ENCODE measurements around the gene TSPAN18.

Gene TSPAN18

DNA sequence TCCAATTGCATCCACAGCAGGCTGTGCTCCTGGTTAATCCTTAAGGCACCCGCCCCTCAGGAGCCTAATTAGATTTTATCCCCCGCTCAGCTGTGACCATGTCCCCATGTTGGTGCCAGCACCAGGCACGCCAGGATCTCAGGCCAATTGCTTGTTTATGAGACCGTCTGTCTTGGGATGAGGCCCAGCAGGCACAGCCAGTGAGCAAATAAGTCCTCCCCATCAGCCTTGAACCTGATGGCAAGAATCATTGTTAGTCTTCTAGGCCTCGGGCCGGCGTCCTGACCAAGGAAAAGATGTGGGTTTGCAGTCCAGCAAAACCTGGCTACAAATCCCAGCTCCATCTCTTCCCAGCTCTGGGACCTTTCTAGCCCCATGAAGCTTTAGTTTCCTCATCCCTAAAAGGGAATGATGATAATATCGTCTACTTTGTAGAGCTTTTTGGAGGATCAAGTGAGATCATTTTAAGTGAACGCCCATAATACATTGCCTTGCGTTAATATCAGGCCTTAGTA is 166.6 kb downstream of the TSPAN18 start:
- Histone ChIP-seq H3K27me3 (replicated peaks; ENCODE audit: control insufficient read depth, insufficient read depth, low read length, poor library complexity, severe bottlenecking) (no peaks in the 10 kb centered on the region), H3K4me1 (ENCODE audit: control insufficient read depth, insufficient read depth, low read length, poor library complexity, severe bottlenecking) (no peaks in the 10 kb centered on the region), H3K9me3 (ENCODE audit: control insufficient read depth, low read length) (no peaks in the 10 kb centered on the region), H3K36me3 (ENCODE audit: control insufficient read depth, insufficient read depth, low read length) (peaks cover 10% of the 10 kb centered on the region), H3K27ac (ENCODE audit: insufficient read depth, low read length, poor library complexity, severe bottlenecking) (no peak overlapping the region), H3K4me3 (ENCODE audit: insufficient read depth, low read depth, low read length, poor library complexity, severe bottlenecking) (no peak overlapping the region)
- no peak for DNase-seq

DNA sequence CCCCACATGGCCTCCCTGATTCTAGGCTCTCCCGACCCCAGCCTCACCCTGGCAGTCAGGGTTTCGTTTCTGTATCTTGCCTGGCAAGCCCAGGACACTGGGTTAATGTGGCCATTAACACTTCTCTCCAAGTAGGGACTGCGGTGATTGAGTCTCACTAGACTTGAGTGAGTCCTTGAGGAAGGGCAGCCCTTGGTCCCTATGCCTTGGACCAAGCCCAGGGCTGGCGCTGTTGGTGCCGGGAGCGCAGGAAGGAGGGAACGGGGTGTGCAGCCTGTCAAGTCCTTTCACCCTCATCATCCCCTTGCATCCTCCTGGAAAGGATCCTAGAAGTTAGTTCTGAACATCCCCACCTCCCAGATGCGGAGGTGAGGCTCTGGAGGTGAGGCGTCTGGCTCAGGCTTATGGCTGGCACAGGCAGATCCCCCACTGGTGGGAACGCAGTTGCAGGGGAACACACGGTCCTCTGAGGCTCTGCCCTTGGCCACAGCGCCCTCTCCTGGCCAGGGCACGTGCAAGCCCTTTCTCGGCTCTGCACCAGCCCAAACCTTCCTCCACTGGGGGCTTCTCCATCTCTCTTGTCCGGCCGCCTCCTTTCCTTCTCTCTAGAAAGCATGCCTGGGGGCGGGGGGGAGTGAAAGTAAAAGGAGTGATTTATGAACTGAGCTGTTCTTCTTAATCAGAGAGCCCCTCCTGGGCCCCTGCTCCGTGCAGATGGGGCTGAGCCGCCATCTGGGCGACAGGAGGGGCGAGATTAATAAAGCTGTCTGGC is 167.3 kb downstream of the TSPAN18 start:
- Histone ChIP-seq H3K36me3 (ENCODE audit: control insufficient read depth, insufficient read depth, low read length) (peaks cover 17% of the 10 kb centered on the region), H3K9me3 (ENCODE audit: control insufficient read depth, low read length) (no peaks in the 10 kb centered on the region), H3K4me3 (ENCODE audit: insufficient read depth, low read depth, low read length, poor library complexity, severe bottlenecking) (no peak overlapping the region), H3K4me1 (ENCODE audit: control insufficient read depth, insufficient read depth, low read length, poor library complexity, severe bottlenecking) (no peaks in the 10 kb centered on the region), H3K27ac (ENCODE audit: insufficient read depth, low read length, poor library complexity, severe bottlenecking) (no peak overlapping the region), H3K27me3 (replicated peaks; ENCODE audit: control insufficient read depth, insufficient read depth, low read length, poor library complexity, severe bottlenecking) (no peaks in the 10 kb centered on the region)
- peak; percentile 20 to 42 (median 25) for DNase-seq

DNA sequence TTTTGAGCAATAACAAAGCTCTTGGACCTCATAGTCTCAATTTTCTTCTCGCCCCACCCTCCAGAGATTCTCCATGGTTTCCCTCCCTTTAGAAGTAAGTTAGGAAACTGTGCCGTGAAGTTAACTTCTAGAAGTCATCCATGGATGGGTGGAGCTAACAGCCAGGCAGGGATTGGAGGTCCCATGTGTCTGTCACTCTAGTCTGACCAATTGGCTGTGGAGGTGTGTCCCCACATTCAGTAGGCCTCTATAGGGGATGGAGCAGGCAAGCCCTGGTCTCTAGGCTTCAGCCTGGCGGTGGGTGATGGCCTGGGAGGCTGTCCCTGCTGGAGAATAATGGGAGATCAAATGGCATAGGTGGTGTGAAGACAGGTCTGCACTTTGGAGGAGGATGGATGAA is 173.2 kb downstream of the TSPAN18 start:
- H3K27ac ChIP-seq (ENCODE audit: insufficient read depth, low read length, poor library complexity, severe bottlenecking), result no peak overlapping the region
- H3K4me3 ChIP-seq (ENCODE audit: insufficient read depth, low read depth, low read length, poor library complexity, severe bottlenecking), result no peak overlapping the region
- H3K9me3 ChIP-seq (ENCODE audit: control insufficient read depth, low read length), result no peaks in the 10 kb centered on the region
- peaks cover 17% of the 10 kb centered on the region for H3K36me3 ChIP-seq (ENCODE audit: control insufficient read depth, insufficient read depth, low read length)
- H3K4me1 ChIP-seq (ENCODE audit: control insufficient read depth, insufficient read depth, low read length, poor library complexity, severe bottlenecking), result no peaks in the 10 kb centered on the region
- peak in 1 of 3 donors; percentile 14 for DNase-seq
- no peaks in the 10 kb centered on the region for H3K27me3 ChIP-seq (replicated peaks; ENCODE audit: control insufficient read depth, insufficient read depth, low read length, poor library complexity, severe bottlenecking)

DNA sequence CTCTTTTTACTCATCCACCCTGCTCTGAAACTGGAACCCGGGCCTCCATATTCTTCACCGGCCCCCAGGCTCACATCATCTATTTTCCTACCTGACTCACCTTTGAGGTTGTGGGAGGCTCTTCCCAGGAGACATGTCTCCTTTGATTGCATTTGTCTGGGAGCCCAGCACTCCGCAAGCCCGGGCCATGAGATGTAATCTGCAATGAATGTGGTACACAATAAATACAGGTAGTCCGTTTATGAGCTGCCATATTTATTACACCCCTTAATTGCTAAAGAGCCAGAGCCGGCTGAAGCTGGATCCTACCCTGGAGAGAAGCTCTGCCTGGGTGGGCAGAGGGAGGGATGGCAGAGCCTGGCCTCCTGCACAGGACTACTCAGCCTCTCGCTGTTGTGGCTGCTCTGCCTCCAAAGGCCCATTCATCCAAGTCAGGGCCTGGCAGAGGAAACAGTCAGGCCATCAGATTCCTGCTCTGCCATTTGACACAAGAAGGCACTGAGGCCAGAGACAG is 174.4 kb downstream of the TSPAN18 start:
- H3K27me3 ChIP-seq (replicated peaks; ENCODE audit: control insufficient read depth, insufficient read depth, low read length, poor library complexity, severe bottlenecking), result no peaks in the 10 kb centered on the region
- H3K36me3 ChIP-seq (ENCODE audit: control insufficient read depth, insufficient read depth, low read length), result peaks cover 17% of the 10 kb centered on the region
- no peaks in the 10 kb centered on the region for H3K9me3 ChIP-seq (ENCODE audit: control insufficient read depth, low read length)
- no peaks in the 10 kb centered on the region for H3K4me1 ChIP-seq (ENCODE audit: control insufficient read depth, insufficient read depth, low read length, poor library complexity, severe bottlenecking)
- DNase-seq, result no peak
- no peak overlapping the region for H3K27ac ChIP-seq (ENCODE audit: insufficient read depth, low read length, poor library complexity, severe bottlenecking)
- H3K4me3 ChIP-seq (ENCODE audit: insufficient read depth, low read depth, low read length, poor library complexity, severe bottlenecking), result no peak overlapping the region

DNA sequence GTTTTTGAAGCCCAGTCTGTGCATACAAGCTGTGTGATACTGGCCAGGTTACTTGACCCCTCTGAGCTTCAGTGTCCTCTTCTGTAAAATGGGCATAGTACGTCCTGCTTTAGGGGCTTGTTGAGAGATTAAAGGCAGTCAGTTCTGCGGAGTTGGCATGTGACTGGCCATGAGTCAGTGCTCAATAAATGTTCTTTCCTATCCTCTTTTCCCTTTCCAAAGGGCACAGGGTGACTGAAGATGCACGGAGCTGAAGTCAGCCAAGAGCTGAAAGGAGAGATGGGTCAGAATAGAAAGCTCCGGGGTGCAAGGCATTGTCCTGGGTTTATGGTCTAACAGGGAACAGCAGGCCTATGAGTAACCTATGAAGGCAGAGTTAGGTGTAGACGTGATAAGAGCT is 175.0 kb downstream of the TSPAN18 start:
- H3K27me3 ChIP-seq (replicated peaks; ENCODE audit: control insufficient read depth, insufficient read depth, low read length, poor library complexity, severe bottlenecking), result no peaks in the 10 kb centered on the region
- H3K36me3 ChIP-seq (ENCODE audit: control insufficient read depth, insufficient read depth, low read length), result peaks cover 19% of the 10 kb centered on the region
- no peaks in the 10 kb centered on the region for H3K4me1 ChIP-seq (ENCODE audit: control insufficient read depth, insufficient read depth, low read length, poor library complexity, severe bottlenecking)
- no peaks in the 10 kb centered on the region for H3K9me3 ChIP-seq (ENCODE audit: control insufficient read depth, low read length)
- no peak overlapping the region for H3K27ac ChIP-seq (ENCODE audit: insufficient read depth, low read length, poor library complexity, severe bottlenecking)
- H3K4me3 ChIP-seq (ENCODE audit: insufficient read depth, low read depth, low read length, poor library complexity, severe bottlenecking), result no peak overlapping the region
- DNase-seq, result no peak

DNA sequence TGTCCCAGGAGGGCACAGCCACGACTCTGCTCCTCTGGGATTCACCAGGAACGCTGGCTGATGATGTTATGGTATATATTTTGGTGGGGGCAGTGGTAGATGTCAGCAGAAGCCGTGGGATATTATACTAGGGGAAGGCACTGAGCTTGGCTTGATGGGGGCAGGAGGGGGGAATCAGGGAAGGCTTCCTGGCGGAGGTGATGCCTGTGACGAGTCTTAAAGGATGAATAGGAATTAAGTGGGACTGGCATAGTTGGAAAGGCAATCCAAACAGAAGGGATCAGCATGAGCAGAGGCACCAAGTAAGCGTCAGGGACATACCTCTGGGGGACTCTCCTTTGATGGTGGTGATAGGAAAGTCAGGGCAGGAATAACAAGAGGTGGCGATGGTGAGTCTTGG is 176.3 kb downstream of the TSPAN18 start:
- no peak for DNase-seq
- H3K4me3 ChIP-seq (ENCODE audit: insufficient read depth, low read depth, low read length, poor library complexity, severe bottlenecking), result no peak overlapping the region
- H3K36me3 ChIP-seq (ENCODE audit: control insufficient read depth, insufficient read depth, low read length), result peaks cover 19% of the 10 kb centered on the region
- H3K9me3 ChIP-seq (ENCODE audit: control insufficient read depth, low read length), result no peaks in the 10 kb centered on the region
- no peak overlapping the region for H3K27ac ChIP-seq (ENCODE audit: insufficient read depth, low read length, poor library complexity, severe bottlenecking)
- H3K27me3 ChIP-seq (replicated peaks; ENCODE audit: control insufficient read depth, insufficient read depth, low read length, poor library complexity, severe bottlenecking), result no peaks in the 10 kb centered on the region
- no peaks in the 10 kb centered on the region for H3K4me1 ChIP-seq (ENCODE audit: control insufficient read depth, insufficient read depth, low read length, poor library complexity, severe bottlenecking)

DNA sequence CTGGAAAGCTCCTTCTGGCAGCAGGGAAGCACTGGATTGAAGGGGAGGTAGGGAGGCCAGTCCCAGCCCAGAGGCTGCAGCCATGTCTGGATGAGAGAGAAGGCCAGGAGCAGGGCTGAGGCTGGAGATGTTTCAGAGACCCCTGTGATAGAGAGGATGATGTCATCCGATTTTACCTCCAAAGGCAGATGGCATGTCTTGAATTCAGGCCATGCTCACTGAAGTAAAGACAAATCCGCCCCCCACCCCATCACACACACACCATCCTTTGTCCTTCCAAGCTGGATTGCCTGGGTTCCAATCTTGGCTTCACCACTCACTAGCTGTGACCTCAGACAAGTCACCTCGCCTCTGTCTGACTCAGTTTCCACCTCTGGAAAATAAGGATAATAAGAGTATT is 176.8 kb downstream of the TSPAN18 start:
- Histone ChIP-seq H3K36me3 (ENCODE audit: control insufficient read depth, insufficient read depth, low read length) (peaks cover 14% of the 10 kb centered on the region), H3K9me3 (ENCODE audit: control insufficient read depth, low read length) (no peaks in the 10 kb centered on the region), H3K27ac (ENCODE audit: insufficient read depth, low read length, poor library complexity, severe bottlenecking) (no peak overlapping the region), H3K4me1 (ENCODE audit: control insufficient read depth, insufficient read depth, low read length, poor library complexity, severe bottlenecking) (no peaks in the 10 kb centered on the region), H3K4me3 (ENCODE audit: insufficient read depth, low read depth, low read length, poor library complexity, severe bottlenecking) (no peak overlapping the region), H3K27me3 (replicated peaks; ENCODE audit: control insufficient read depth, insufficient read depth, low read length, poor library complexity, severe bottlenecking) (no peaks in the 10 kb centered on the region)
- DNase-seq, result no peak

DNA sequence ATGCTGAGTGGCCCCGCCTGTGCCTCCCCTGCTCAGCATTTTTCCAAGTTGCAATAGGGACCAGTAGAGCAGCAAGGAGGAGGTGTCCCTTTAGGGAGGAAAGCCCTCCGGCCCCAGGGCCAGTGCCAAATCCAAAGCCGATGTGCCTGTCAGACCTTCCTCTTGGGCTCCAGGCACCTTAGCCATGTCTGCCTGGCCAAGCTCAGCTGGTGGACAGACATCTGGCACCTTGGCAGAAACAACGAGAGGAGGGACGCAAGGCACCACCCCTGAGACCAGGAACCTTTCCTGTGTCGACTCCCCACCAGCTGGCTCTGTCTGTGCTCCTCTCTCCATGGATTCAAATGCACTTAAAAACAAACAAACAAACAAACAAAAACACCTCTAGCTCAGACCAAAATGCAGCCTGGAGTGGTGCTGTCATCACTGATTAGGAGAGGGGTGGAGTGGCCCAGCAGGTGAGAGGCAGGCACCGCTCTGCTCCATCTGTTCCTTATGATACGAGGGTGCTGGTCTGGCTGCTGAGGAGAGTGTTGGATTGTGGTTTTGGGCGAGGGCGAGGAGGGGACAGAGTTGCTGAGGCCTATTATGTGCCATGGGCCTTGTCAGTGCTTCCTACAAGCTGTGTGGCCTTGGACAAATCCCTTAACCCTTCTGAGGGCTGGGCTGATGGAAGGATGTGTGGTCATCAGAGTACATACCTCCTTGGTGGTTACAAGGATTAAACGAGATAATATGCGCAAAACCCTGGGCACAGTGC is 177.7 kb downstream of the TSPAN18 start:
- Histone ChIP-seq H3K9me3 (ENCODE audit: control insufficient read depth, low read length) (no peaks in the 10 kb centered on the region), H3K27ac (ENCODE audit: insufficient read depth, low read length, poor library complexity, severe bottlenecking) (no peak overlapping the region), H3K4me3 (ENCODE audit: insufficient read depth, low read depth, low read length, poor library complexity, severe bottlenecking) (no peak overlapping the region), H3K36me3 (ENCODE audit: control insufficient read depth, insufficient read depth, low read length) (peaks cover 9% of the 10 kb centered on the region), H3K27me3 (replicated peaks; ENCODE audit: control insufficient read depth, insufficient read depth, low read length, poor library complexity, severe bottlenecking) (no peaks in the 10 kb centered on the region), H3K4me1 (ENCODE audit: control insufficient read depth, insufficient read depth, low read length, poor library complexity, severe bottlenecking) (no peaks in the 10 kb centered on the region)
- no peak for DNase-seq

DNA sequence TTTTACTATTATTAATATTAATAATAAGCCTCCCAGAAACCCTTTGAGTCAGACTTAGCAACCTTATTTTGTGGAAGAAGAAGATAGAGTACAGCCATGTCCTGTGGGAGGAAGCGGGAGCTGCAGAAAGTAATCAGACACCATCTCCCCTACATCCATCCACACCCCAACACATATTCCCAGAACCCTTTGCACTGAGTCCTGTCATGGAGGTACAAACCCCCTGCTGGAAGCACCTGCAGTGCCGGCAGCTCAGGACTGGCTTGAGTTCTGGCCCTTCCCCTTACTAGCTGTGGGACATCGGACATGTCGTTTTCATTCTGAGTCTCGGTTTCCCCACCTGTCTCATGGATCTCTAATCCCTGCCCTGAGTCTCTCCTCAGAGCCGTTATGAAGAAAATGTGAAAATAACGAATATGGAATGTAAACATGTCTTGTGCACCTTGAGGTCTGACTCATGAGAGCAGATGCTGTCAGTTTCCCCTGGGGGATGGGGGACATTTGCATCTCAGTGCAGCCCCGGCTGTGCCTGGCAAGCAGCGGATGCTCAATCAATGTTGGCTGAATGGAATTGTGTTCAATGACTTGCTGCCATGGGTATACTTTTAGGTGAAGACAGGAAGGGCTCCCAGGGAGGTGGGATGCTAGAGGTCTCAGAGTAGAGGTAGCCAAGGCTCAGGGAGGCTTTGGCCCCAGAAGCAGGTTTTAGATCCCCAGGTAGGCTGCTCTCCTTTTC is 178.5 kb downstream of the TSPAN18 start:
- DNase-seq, result no peak
- Histone ChIP-seq H3K4me3 (ENCODE audit: insufficient read depth, low read depth, low read length, poor library complexity, severe bottlenecking) (no peak overlapping the region), H3K36me3 (ENCODE audit: control insufficient read depth, insufficient read depth, low read length) (peaks cover 9% of the 10 kb centered on the region), H3K27me3 (replicated peaks; ENCODE audit: control insufficient read depth, insufficient read depth, low read length, poor library complexity, severe bottlenecking) (no peaks in the 10 kb centered on the region), H3K9me3 (ENCODE audit: control insufficient read depth, low read length) (no peaks in the 10 kb centered on the region), H3K27ac (ENCODE audit: insufficient read depth, low read length, poor library complexity, severe bottlenecking) (no peak overlapping the region), H3K4me1 (ENCODE audit: control insufficient read depth, insufficient read depth, low read length, poor library complexity, severe bottlenecking) (no peaks in the 10 kb centered on the region)

All from effector memory CD4-positive, alpha-beta T cell (primary cell).